ENCODE measurements around the gene ALCAM.

- no peak for TF ChIP-seq PRDM1 (tag by site-specific recombination; IDR thresholded peaks at IDR 0.05)
- no peak for TF ChIP-seq ZNF335 (tag by site-specific recombination; conservative IDR thresholded peaks at IDR 0.05)
Measured at GRCh38 chr3:105564546-105565288, 198.0 kb downstream of the ALCAM start.

Measured in HEK293 (cell line).